GM13977 (cell line): ENCODE measurements around the gene IFI6.
A peak's percentile ranks its signal among the peaks of the same experiment; 100 is the strongest.
"Not testable (repeated sequence)": the region's sequence is repeated elsewhere in the genome, so short reads cannot be mapped to it uniquely, and the experiment has no call there.

Experiments
- DNase-seq: peaks from one replicate; pipeline ENCODE4 v3.0.0; 2012; ENCODE audit warnings: low spot score
- CTCF ChIP-seq: IDR thresholded peaks from 2 replicates; pipeline ENCODE4 v1.5.1; 2012; ENCODE audit warnings: mild to moderate bottlenecking, control low read depth; ENCODE audit not compliant: insufficient read depth; ENCODE audit errors: extremely low read depth, missing control alignments
- in situ Hi-C: fragments of 300-500 bp; cut with MboI; formaldehyde crosslinking; loops from one replicate; pipeline ENCODE4 v1.12.0; 2022; ENCODE audit warnings: low sequenced_read_pairs, low pct_unique_long_range_greater_than_20kb, mixed read lengths, inconsistent platforms; ENCODE audit not compliant: unreplicated experiment

The IFI6 gene

GRCh38 chr1:27705545-27705944, 33.6 kb upstream of the IFI6 start:
- TF ChIP-seq CTCF, result no peak
- DNase-seq, result no peak
- in situ Hi-C loops, result no loop called here

- TF ChIP-seq CTCF, result no peak
- DNase-seq, result no peak
- in situ Hi-C loops, result no loop called here
These were observed 33.0 kb upstream of the IFI6 start for GRCh38 chr1:27704958-27705357.

GRCh38 chr1:27696835-27697234, 24.8 kb upstream of the IFI6 start:
- DNase-seq, in situ Hi-C loops: not testable (repeated sequence)

- no peak for TF ChIP-seq CTCF
- DNase-seq, result no peak
- in situ Hi-C loops, result no loop called here
These were observed 18.2 kb upstream of the IFI6 start for GRCh38 chr1:27690183-27690582.

GRCh38 chr1:27689423-27690173, 17.6 kb upstream of the IFI6 start:
- TF ChIP-seq CTCF, result no peak
- peak; percentile 43 for DNase-seq
- in situ Hi-C loops, result no loop called here

- no peak for TF ChIP-seq CTCF
- in situ Hi-C loops, result no loop called here
These were observed 15.9 kb upstream of the IFI6 start for GRCh38 chr1:27687906-27688305.

GRCh38 chr1:27686223-27686990, 14.4 kb upstream of the IFI6 start:
- in situ Hi-C loops, result no loop called here
- no peak for DNase-seq
- TF ChIP-seq CTCF, result no peak

More at GRCh38 chr1:27687906-27688305, 15.9 kb upstream of the IFI6 start:
- DNase-seq, result no peak
